ENCODE results near the gene PIK3CD. TPM values are rescaled to one million over a fixed set of nuclear protein-coding genes. Genes with fewer than 3 reads are reported as not detected.

PIK3CD gene
- total and polyA plus RNA-seq, 7 donors: 0.44 to 2.5 (median 0.93) TPM

- no peak for TF ChIP-seq CTCF (IDR thresholded peaks at IDR 0.05)
- WGBS, 3 donors: 61 to 67% (median 65%) methylated on average over 16 of the region's 16 CpGs
- H3K27me3 ChIP-seq (ENCODE audit: insufficient read depth in 3 of 3, low read length in 2 of 3): peaks cover 0 to 33% (median 15%) of the 10 kb centered on the region in 3 donors
- H3K9me3 ChIP-seq: no peaks in the 10 kb centered on the region
- H3K27ac ChIP-seq: no peak overlapping the region
- no peak overlapping the region for H3K4me3 ChIP-seq
- peaks cover 5% of the 10 kb centered on the region for H3K4me1 ChIP-seq
- ATAC-seq: no peak
- intact Hi-C loops (cut with DNase I): no loop called here
- no peaks in the 10 kb centered on the region for H3K36me3 ChIP-seq (ENCODE audit: insufficient read depth in 1 of 2, low read depth in 1 of 2)
- DNase-seq: no peak
Measured at GRCh38 chr1:9654834-9655723, 3.5 kb downstream of the PIK3CD start.

- intact Hi-C loops (cut with DNase I): no loop called here
- no peak for TF ChIP-seq CTCF (IDR thresholded peaks at IDR 0.05)
- Histone ChIP-seq H3K9me3 (no peaks in the 10 kb centered on the region), H3K27ac (no peak overlapping the region), H3K4me3 (no peak overlapping the region), H3K36me3 (ENCODE audit: insufficient read depth in 1 of 2, low read depth in 1 of 2) (no peaks in the 10 kb centered on the region), H3K27me3 (ENCODE audit: insufficient read depth in 3 of 3, low read length in 2 of 3) (peaks cover 0 to 28% (median 13%) of the 10 kb centered on the region in 3 donors), H3K4me1 (peaks cover 5% of the 10 kb centered on the region)
- no peak for DNase-seq
- ATAC-seq: no peak
- WGBS, 3 donors: 81 to 84% (median 82%) methylated on average over 11 of the region's 11 CpGs
Measured at GRCh38 chr1:9655836-9656235, 4.3 kb downstream of the PIK3CD start.

- DNase-seq (no peak), ATAC-seq (no peak)
- no peak for TF ChIP-seq CTCF (IDR thresholded peaks at IDR 0.05)
- H3K4me1 ChIP-seq: no peaks in the 10 kb centered on the region
- H3K4me3 ChIP-seq: no peak overlapping the region
- H3K9me3 ChIP-seq: no peaks in the 10 kb centered on the region
- 61 to 73% (median 68%) methylated on average over 2 of the region's 2 CpGs for WGBS, 3 donors
- H3K27me3 ChIP-seq (ENCODE audit: insufficient read depth in 3 of 3, low read length in 2 of 3): peaks cover 0 to 17% (median 3%) of the 10 kb centered on the region in 3 donors
- no peaks in the 10 kb centered on the region for H3K36me3 ChIP-seq (ENCODE audit: insufficient read depth in 1 of 2, low read depth in 1 of 2)
- intact Hi-C loops (cut with DNase I): no loop called here
- no peak overlapping the region for H3K27ac ChIP-seq
Measured at GRCh38 chr1:9657521-9658032, 6.0 kb downstream of the PIK3CD start.

- H3K27me3 ChIP-seq (ENCODE audit: insufficient read depth in 3 of 3, low read length in 2 of 3): peaks cover 0 to 17% (median 0%) of the 10 kb centered on the region in 3 donors
- TF ChIP-seq CTCF (IDR thresholded peaks at IDR 0.05): no peak
- H3K4me1 ChIP-seq: no peaks in the 10 kb centered on the region
- DNase-seq (no peak), ATAC-seq (no peak)
- 62 to 76% (median 73%) methylated on average over 4 of the region's 4 CpGs for WGBS, 3 donors
- H3K27ac ChIP-seq: no peak overlapping the region
- no peak overlapping the region for H3K4me3 ChIP-seq
- intact Hi-C loops (cut with DNase I): no loop called here
- H3K9me3 ChIP-seq: no peaks in the 10 kb centered on the region
- no peaks in the 10 kb centered on the region for H3K36me3 ChIP-seq (ENCODE audit: insufficient read depth in 1 of 2, low read depth in 1 of 2)
Measured at GRCh38 chr1:9658199-9658598, 6.7 kb downstream of the PIK3CD start.
